ENCODE data around the gene XIRP1.

Gene XIRP1

DNA sequence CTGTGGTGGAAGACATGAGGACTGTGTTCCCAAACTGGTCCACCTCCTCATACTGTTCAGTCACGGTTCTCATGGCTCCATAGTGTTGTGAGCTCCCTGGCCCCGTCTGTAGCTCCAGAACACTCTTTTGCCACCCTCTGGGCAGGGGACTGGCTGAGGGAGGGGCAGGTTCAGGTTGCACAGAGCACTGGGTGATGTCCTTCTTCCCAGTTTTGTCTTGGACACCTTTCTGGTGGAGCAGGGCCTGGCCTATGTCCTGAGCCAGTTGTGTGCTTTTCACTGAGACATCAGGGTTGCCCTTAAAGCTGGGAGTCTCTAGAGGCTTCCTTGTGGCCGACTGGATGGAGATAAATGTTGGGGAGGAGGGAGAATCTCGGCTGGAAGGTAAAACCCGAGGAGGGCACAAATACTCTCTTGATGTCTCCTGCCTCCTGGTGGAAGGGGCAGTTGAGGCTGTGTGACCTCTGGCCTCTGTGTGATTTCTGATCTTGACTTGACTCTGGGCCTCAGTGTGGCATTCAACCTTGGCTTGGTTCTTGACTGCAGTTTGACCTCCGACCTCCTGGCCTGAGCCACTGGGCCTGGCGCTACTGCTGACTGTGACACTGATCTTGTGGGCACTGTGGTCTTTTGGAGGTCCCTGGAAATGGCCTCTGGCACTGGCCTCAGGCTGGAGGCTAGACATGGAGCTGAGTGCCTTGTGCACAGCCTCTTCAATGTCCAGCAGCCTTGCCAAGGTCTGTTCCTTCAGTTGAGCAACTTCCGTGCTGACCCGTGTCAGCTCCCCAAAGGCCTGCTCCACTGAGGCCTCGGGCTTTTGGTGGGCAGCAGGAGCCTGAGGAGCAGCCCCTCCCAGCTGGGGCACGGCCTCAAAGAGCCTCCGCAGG is 8.1 kb downstream of the XIRP1 start:
- DNase-seq (ENCODE audit: low spot score) = no peak
- H3K27ac ChIP-seq = peak overlapping the region; percentile 61
- POLR2A ChIA-PET (ENCODE audit: low non-redundant PET) = no interaction called here
- CTCF ChIA-PET = interaction anchor here (1.2 kb wide), 1 partner anchor 104 kb away, joined by 3 read pairs; no protein-coding TSS in a partner anchor
- TF ChIP-seq, protein P1, sequence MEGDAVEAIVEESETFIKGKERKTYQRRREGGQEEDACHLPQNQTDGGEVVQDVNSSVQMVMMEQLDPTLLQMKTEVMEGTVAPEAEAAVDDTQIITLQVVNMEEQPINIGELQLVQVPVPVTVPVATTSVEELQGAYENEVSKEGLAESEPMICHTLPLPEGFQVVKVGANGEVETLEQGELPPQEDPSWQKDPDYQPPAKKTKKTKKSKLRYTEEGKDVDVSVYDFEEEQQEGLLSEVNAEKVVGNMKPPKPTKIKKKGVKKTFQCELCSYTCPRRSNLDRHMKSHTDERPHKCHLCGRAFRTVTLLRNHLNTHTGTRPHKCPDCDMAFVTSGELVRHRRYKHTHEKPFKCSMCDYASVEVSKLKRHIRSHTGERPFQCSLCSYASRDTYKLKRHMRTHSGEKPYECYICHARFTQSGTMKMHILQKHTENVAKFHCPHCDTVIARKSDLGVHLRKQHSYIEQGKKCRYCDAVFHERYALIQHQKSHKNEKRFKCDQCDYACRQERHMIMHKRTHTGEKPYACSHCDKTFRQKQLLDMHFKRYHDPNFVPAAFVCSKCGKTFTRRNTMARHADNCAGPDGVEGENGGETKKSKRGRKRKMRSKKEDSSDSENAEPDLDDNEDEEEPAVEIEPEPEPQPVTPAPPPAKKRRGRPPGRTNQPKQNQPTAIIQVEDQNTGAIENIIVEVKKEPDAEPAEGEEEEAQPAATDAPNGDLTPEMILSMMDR (conservative IDR thresholded peaks at IDR 0.05; ENCODE audit: low read depth) = no peak

DNA sequence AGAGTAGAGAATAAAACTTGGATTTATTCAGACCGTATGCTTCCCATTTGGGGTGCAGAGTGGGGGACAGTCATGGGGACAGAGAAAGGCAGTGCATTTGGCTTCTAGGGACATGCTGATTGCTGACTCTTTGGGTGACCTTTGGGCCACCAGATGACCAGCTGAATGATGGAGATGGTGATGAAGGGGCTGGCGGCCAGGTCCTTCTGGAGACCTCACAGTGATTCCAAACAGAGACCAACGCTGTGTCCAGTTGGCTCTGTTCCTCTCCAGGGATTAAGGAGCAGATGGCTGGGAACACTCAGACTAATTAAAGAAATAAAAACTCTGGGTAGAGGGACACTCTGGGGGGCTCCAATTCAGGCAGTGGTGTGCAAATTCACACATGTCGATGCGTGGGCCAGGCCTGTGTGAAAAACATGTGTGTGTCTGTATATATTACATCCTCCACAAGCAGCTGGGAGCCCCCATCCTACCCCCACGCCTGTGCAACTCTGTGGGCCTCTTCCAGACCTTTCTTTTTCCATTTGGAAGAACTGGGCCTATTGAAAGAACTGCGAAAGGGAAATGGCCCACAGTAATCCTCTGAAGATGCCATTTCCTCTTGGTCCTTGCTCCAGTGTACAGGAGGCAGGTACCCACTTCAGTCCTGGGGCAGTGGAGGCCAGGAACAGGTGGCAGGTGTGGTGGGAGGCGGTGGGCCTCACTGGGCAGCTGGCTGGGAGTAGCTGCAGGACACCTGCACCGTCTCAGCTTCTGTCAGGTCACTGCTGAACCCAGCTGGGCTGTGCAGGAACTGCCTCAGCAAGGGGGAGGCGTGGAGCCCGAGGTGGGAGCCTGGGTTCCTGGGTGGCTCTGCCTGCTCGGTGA is 8.9 kb downstream of the XIRP1 start:
- TF ChIP-seq, protein P1 (conservative IDR thresholded peaks at IDR 0.05; ENCODE audit: low read depth) = no peak
- peak overlapping the region; percentile 61 for H3K27ac ChIP-seq
- ChIA-PET POLR2A (ENCODE audit: low non-redundant PET) (no interaction called here), CTCF (interaction anchor here (0.6 to 1.2 kb wide), 2 partner anchors 105 to 106 kb away, joined by 3 read pairs; no protein-coding TSS in a partner anchor)
- no peak for DNase-seq (ENCODE audit: low spot score)

DNA sequence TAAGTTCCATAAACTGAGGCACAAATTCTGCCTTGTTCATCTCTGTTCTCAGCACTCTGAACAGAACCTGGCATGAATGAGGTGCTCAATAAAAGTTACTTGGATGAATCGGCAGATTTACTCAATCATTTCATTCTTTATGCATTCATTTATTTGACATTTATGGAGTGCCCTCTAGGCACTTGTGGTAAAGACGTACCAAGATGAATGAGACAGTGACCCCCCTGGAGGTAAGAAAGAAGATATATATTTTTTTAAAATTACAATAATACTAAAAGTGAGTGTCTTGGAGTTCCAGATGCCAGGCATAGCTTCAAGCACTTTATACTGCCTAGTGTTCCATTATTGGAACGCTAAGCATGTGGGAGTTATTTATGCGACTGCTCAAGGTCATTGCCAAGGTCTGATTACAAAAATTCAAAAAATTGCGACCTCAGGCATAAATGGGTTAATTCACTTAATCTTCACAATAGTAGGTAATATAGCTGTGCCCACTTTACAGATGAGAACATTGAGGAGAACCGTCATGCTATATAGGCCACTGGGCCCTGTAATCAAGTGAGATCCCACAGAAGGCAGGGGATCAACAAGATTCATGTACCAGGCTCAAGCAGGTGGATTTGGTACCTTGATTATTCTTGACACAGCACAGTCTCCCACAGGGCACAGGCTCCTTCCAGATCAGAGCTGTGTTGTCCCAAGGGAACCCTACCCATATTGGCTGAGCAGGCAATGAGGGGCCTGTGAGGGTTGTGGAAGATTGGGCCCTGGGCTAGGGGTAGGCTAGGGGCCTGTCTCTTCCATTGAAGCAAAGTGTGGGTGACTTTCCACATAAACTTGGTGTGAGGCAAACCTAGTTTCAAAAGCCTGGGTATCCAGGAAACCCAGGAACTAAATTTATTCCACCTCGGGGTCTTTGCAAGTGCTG is 10.7 kb downstream of the XIRP1 start:
- POLR2A ChIA-PET (ENCODE audit: low non-redundant PET) = no interaction called here
- CTCF ChIA-PET = interaction anchor here (0.6 kb wide), 1 partner anchor 36 kb away, joined by 3 read pairs; no protein-coding TSS in a partner anchor
- TF ChIP-seq, protein P1 (conservative IDR thresholded peaks at IDR 0.05; ENCODE audit: low read depth) = no peak
- H3K27ac ChIP-seq = peak overlapping the region; percentile 83
- no peak for DNase-seq (ENCODE audit: low spot score)

DNA sequence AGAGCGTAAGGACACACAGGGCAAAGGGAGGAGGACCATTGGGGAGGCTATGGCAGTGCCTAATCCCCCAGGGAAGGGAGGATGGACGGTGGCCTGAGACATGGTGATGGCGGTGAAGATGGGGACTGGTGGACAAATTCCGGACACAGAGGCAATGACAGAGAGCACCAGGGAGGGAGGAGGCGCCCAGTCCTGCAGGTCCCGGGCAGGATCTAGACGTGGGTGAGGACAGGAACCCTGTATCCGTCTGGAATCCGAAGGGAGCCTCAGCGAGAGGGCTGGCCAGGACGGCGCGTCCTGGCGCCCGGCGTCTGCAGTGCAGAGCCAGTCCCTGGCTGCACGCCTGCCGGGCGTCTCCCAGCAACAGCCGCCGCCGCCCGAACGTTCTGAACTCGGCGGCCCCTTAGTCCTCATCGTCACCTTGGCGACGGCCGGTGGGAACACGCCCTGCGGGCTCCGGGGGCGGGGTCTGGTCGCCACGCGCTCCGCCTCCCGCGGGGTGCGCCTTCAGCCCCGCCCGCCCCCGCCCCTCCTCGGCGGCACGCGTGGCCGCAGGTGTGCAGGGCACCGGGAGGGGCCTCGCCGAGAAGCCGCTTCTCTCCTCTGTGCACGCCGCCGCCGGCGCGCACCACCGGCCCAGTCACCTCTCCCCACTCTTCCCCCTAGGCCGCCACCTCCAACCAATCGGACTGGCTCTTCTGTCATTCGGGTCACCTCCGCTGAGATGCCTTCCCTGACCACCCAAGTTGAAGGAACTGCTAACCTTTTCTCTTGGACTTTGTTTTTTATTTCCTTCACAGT is 11.6 kb downstream of the XIRP1 start:
- CTCF ChIA-PET = no interaction called here
- POLR2A ChIA-PET (ENCODE audit: low non-redundant PET) = no interaction called here
- peak; percentile 78 for DNase-seq (ENCODE audit: low spot score)
- peak overlapping the region; percentile 83 for H3K27ac ChIP-seq
- TF ChIP-seq, protein P1 (conservative IDR thresholded peaks at IDR 0.05; ENCODE audit: low read depth) = no peak

DNA sequence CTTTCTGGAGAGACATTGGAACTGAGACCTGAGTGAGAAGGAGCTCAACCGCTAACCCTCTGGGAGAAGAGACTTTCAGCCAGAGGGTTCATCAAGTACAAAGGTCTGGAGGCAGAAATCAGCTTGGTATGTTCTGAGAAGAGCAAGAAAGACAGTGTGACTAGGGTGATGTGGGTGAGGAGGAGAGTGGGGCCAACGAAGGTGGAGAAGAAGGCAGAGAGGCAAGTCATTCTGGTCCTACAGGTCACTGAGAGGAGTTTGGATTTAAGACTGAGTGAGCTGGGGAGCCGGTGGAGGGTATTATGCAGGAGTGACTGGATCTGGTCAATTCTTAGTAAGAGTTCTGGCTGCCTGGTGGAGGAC is 12.2 kb downstream of the XIRP1 start:
- CTCF ChIA-PET = no interaction called here
- TF ChIP-seq, protein P1 (conservative IDR thresholded peaks at IDR 0.05; ENCODE audit: low read depth) = no peak
- POLR2A ChIA-PET (ENCODE audit: low non-redundant PET) = no interaction called here
- H3K27ac ChIP-seq = peak overlapping the region; percentile 83
- no peak for DNase-seq (ENCODE audit: low spot score)
